NCI-H146 treated with DMSO at 0.1 percent for 48 hours (cell line): Measurements from ENCODE around the gene DYNLL1.
"Not testable (repeated sequence)": the region's sequence is repeated elsewhere in the genome, so short reads cannot be mapped to it uniquely, and the experiment has no call there.

Experiments used
- DNase-seq: peaks from one replicate; lab custom pipeline; 2025; ENCODE audit not compliant: unreplicated experiment; lab: John Stamatoyannopoulos, UW

DYNLL1 gene

DNA sequence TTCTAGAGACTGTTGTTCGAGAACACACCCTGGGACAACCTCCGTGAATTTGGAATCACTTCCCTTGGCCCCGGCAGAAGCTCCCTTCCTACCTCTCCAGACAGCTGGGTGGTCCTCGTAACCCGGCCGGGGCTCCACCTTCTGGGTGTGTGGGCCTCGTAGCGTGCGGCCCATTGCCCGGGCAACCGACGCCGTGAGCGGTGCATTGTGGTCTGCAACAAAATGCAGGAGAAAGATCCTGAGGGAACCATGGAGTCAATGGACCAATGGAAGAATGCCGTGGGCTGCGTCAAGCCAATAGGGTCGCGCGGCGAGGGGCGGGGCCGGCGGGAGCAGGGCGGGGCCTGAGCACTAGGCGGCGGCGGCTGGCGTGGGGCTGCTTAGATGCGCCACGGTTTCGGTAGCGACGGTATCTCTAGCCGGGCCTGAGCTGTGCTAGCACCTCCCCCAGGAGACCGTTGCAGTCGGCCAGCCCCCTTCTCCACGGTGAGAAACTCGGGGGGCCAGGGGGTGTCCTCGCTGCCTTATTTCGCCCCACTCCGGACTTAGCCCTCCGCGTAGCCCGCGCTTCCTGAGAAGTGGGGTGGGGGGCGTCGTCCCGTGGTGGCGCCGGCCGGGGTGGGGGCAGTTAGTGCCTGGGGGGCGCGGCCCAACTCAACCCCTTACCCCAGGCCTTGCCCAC lies at the start of gene DYNLL1:
DYNLL1 (plus strand) TSS at position 383 of the 682 bp plus-strand sequence. CDS start 309 bp downstream, outside the sequence.
- peak; percentile 84 for DNase-seq

DNA sequence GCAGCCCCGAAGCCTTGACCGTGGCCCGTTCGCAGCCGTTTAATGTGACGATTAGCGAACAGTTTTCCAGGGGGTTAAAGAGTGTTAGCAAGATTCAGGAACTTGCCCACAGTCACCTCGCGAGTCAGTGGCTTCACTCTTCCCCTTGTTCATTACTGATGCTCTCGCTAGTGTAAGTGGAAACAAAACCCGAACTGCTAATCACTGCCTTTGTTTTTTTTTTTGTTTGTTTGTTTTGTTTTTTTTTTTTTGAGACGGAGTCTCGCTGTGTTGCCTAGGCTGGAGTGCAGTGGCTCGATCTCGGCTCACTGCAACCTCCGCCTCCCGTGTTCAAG lies 49.1 kb upstream of the DYNLL1 start:
- DNase-seq, result not testable (repeated sequence)

DNA sequence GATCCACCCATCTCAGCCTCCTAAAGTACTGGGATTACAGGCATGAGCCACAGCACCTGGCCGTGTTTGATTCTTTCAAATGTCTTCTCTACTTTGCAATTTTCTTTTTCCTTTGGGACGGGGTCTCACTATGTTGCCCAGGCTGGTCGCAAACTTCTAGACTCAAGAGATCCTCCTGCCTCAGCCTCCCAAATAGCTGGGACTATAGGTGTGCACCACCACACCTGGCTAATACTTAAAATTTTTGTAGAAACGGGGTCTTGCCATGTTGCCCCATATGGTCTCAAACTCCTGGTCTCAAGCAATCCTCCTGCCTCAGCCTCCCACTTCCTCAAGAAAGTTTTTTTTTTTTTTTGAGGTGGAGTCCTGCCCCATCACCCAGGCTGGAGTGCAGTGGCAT lies 47.9 kb upstream of the DYNLL1 start:
- DNase-seq, result no peak

DNA sequence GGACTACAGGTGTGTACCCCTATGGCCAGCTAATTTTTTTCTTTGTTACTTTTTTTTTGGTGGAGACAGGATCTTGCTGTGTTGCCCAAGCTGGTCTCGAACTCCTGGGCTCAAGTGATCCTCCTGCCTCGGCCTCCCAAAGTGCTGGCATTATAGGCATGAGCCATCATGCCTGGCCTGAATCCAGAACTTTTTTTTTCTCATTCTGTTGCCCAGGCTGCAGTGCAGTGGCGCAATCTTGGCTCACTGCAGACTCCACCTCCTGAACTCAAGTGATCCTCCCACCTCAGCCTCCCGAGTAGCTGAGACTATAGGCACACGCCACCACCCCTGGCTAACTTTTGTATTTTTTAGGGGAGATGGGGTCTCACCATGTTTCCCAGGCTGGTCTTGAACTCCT lies 43.4 kb upstream of the DYNLL1 start:
- DNase-seq, result not testable (repeated sequence)

DNA sequence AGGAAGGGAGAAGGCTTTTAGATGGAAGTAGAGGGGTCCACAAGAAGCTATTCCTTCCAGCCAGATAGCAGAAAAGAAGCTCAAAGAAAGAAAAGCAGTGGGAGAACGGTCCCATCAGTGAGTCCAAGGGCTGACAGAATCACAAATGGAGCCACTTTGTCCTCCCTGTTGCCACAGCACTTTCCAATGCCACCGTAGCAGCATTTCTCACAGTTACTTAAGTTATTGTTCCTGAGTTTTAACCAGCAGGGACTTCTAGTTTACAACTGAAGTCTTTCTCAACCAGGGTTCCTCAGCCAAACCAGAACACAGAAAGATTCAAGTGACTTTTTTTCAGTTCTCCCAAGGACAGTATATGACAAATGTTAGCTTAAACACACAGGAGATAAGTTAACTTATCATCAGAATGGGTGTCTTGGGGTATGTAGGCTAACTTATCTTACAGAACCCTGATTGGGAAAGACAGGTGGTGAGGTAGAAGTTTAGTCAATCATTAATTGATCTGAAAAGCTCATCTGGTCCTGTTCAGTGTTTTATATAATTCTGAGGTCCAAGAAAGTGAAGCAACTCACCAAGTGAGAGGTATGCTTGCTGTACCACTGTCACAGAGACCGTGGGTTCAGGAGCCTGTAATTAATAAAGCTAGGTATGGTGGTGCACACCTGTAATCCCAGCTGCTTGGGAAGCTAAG lies 42.7 kb upstream of the DYNLL1 start:
- DNase-seq, result no peak

DNA sequence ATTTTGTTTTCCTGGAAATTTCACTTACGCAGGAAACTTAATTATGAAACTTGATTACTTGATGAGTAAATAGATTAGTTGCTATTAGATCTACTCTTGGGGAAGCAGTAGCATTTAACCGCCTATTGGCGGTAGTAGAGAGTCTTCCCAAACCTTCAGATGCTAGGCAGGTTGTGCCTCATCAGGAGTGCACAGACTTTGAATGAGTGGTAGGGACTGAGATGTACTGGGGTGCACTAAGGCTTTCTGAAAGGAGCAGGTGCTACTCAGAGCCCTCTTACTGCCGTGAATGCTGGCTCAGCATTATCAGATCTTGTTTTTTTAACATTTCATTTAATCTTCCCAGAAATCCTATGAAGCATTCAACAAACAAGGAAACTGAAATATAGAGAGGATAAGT lies 41.9 kb upstream of the DYNLL1 start:
- no peak for DNase-seq

DNA sequence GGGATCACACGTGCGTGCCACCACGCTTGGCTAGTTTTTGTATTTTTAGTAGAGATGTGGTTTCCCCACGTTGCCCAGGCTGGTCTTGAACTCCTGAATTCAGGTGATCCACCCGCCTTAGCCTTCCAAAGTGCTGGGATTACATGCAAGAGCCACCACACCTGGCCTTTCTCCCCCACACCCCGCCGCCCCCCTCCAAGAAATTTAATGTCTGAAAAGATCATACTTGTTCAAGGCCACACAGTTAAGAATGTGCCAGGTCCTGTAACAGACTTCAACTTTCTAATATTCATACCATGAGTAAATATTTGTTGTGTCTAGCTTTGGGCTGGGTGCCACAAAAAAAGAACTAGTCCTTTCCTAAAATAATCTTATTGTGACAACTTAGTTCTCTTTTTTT lies 40.6 kb upstream of the DYNLL1 start:
- DNase-seq, result no peak

DNA sequence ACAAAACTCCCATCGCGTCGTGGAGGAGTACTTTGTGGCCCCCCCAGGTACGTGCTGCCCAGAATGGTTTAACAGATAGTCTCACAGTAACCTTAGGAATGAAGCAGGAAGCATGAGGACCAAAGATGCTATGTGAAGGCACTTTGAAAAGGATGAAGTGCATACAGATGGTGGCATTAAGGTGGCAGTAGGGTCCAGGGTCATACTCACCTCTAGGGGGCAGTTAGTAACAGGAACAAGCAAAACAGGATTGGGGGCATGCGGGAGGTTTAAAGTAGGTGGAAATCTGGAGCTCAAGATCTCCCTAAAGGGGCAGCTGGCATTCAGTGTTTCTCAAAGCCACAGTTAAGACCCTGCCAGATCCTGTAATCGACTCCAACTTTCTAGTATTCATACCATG lies 38.8 kb upstream of the DYNLL1 start:
- DNase-seq, result no peak

DNA sequence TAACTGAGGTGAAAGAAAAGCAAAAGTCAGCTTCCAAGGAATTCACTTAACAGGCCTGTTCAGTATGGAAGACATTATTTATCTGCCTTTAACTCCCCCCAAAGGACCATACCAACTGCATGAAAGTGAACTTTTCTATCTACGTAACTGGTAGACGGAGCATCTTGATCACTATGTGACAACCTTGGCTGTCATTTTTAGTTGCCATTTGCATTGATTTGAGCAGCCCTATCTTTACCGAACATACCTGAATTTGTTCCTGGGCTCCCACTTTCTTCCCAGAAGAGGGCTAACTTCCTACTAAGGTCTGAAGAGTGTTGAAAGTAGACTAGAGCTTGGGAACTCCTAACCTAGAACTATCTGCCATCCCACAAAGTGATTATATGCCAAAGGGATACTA lies 35.8 kb upstream of the DYNLL1 start:
- DNase-seq, result no peak

DNA sequence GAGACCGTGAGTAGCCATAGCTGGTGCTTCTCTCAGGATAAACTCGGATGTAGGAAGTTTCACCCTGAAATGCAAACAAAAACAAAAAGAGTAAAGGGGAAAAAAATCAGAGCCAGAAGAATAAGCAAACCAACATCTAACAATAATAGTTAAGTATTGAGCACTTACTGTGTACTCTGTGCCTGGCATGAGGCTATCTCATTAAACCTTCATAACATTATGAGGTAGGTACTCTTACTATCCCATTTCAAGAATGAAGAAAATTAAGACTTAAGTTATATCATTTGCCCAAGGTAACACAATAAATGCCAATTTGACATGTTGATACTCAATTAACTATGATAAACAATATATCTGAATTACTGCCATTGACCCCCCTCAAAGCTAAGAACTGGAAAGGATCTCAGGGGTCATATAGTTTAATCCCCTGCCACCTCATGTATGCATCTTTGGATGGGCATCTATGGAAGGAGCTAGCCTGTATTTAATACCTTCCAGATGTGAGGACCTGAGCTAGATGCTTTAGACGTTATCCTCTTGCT lies 33.7 kb upstream of the DYNLL1 start:
- DNase-seq, result no peak

DNA sequence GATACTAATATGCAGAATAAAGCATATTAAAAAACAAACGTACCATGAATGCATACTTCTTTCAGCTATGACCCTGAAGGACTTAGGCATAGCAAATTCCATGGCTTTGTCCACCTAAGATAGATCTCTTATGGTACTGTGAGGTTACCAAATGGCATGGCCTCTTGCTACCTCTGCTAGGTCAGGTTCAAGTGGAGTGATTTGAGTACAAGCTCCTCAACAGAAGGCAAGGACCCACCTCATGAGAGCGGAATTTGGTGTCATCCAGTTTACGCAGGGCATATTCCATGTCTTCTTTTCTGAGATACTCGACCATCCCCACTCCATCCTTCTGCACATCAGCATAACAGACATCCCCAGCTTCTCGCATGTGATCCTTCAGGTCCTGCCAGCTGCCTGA lies 32.2 kb upstream of the DYNLL1 start:
- no peak for DNase-seq

DNA sequence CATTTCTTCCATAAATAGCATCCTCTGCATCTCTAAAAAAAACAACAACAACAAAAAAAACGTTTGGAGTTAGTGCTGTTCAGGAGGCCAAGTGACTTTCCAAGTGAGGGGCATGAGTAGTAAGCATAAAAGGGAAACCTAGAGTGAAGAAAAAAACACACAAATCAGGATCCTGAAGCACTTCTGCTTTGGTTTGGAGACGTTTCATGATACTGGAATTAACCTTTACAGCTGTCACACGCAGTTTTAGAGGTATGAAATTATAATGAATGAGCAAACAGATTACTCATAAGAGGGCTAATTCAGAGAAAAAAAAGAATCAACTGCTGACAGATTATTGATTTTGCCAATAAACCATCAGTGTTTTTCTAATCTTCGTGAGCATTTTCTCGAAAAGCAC lies 30.2 kb upstream of the DYNLL1 start:
- no peak for DNase-seq

DNA sequence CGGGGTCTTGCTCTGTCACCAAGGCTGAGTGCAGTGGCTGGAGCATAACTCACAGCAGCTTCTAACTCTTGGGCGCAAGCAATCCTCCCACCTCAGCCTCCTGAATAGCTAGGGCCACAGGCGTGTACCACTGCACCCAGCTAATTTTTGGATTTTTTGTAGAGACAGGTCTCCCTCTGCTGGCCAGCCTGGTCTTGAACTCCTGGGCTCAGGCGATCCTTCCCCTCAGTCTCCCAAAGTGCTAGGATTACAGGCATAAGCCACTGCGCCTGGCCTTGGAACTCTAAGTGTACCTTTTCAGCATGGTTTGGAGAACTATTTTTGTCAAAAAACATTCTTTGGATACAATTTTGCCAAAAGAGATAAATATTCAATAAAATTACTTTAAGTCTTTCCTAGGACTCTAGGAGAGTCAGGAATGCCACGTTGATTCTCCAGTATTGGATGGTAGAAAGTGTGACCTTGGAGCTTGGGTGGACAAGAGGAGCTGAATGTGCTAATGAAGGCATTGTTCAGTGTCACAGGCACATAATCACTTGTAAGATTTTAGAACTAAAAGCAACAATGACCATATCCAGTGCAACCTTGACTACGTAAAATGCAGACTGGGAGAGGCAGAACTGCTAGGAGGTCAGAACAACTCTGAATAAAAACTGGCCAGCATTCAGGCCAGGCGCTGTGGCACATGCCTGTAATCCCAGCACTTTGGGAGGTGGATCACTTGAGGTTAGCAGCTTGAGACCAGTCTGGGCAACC lies 29.2 kb upstream of the DYNLL1 start:
- no peak for DNase-seq

DNA sequence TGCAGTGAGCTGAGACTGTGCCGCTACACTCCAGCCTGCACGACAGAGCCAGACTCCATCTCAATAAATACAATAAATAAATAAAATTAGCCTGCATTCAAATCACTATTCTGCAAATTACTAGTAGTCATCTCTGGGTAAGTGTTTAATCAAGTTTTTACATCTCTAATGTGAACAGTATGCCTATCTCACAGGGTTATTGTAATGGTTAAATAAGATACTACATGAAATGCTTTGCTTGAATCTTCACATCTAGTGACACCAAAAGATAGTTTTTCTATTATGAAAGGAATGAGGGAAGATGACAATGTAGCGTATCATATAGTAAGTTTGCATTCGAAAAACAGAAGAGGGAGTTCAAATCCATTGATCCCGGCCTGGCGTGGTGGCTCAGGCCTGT lies 28.5 kb upstream of the DYNLL1 start:
- no peak for DNase-seq

DNA sequence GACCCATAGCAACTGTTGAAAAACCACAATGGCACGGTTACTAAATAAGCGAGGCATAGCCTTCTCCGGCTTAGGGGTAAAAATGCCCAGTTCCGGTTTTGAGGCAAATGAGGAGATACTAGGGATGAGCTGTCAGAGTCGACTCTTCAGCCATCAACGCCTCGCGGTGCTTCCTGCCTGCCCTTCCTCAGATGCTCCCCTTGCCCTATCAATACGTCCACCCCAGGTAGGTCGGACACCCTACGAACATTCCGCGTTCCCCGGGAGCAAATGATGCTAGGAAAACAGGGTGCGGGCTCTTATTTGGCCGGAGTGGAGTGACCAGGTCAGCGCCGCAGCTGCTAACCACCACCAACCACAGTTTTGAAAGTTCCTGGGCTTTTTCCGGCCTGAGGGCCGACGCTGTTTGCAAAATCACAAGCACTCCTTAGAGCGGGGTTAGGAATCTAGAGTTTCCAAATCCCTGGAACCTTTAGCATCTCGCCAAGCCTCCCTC lies 27.5 kb upstream of the DYNLL1 start:
- DNase-seq, result no peak

DNA sequence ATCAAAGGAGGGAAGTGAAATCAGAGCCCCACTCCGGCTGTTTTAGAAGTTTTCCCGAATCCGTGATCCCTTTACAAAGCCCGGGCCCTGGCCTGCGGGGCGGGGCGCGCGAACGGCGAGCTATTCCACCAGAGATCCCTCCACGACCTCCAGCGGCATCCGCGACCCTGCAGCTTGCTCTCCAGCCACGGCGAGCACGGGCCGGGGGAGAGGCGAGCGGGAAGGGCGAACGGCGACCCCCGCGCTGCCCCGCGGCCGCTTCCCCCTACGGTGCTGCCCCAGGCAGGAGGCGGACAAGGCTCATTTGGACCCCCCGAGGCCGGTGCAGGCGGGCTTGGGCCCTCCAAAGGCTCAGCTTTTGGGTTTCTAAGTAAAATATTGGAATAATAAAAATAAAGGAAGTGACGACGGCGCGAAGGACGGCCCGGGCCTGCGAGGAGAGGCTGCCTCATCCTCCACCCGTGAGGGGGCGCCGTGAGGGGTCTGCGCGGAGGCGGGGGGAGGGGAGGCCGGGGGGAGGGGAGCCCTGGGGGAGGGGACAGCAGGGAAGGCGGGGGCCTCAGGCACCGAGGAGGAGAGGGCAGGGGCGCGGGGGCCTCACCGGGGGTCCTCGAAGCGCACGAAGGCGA lies 27.0 kb upstream of the DYNLL1 start:
- DNase-seq, result no peak

DNA sequence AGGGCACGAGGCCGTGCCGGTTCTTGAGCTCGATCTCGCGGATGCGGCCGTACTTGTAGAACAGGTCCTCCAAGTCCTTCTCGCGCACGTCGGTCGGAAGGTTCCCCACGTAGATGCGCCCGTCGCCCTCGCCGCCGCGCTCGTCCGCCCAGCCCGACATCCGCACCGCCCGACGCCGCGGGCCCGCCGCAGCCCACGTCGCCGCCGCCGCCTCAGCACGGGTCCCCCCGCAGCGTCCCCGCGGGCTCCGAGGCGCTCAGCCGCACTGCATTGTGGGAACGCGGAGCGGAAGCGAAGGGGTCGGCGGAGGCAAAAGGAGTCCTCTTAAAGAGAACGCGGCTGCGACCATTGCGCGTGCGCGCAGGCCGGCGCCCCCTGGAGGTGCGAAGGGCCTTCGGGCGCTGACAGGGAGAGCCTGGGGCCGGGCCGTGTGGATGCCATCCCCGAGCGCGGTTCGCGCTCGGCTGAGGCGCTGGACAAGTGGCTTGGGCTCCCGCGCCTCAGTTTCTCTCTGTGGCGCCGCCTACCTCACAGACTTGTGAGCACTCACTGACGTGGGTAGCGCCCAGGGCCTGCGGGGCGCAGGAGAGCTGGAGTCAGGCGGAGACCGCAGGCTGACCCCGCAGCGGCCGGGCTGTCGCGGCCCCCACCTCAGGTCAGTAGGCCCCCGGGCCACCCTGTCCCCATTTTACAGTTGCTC lies 26.3 kb upstream of the DYNLL1 start, which contains the start of gene SRSF9:
SRSF9 (minus strand) TSS at position 299 of the 700 bp plus-strand sequence; CDS start at position 160, 139 bp downstream.
- peak; percentile 83 for DNase-seq

DNA sequence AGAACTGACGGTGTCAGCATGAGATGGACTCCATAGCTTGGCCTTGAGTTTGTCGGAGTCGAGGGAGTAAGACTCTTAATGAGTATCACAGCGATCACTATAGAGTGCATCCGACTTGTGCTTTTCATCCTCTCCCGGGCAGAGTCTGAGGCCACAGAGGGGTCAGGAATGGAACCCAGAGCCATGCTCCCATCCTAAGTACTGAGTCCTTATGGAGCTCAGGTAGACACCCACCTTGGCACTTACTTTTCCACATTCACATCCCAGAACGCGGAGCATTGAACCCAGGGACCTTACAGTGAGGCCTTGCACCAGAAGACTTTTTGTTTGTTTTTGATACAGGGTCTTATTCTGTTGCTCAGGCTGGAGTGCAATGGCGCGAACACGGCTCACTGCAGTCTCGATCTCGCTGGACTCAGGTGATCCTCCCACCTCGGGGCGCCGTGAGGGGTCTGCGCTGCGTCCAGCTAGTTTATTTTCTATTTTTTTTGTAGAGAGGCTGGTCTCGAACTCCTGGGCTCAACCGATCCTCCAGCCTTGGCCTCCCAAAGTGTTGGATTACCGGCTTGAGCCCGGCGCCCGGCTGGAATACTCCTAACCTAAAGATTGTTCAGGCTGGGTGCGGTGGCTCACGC lies 25.6 kb upstream of the DYNLL1 start:
- no peak for DNase-seq

DNA sequence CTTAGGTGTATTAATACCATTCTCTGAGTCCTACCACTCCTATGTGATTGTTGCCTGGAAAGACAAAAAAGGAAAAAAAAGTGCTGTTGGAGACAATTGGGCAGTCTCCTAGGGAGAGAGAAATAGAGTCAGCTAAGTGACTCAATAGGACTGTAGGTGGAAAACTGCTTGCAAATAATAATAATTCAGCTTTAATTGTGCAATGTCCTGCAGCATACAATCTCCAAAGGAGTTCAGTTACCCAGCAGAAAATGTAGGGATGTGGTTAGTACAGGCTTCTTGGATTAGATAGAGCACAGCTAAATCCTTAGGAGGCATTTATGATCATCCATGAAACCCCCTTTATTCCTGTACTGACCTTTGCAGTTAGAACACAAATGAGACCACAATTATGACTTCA lies 23.4 kb upstream of the DYNLL1 start:
- DNase-seq, result no peak
